Limb (tissue), 2 donors: ENCODE measurements around the gene DSC1.
A peak's percentile ranks its signal among the peaks of the same experiment; 100 is the strongest.

Experiments
- DNase-seq, 2 donors: peaks; one replicate each; pipeline ENCODE4 v3.0.0-alpha.2; 2016; ENCODE audit errors: extremely low spot score in 2 of 2

DSC1 gene

DNA sequence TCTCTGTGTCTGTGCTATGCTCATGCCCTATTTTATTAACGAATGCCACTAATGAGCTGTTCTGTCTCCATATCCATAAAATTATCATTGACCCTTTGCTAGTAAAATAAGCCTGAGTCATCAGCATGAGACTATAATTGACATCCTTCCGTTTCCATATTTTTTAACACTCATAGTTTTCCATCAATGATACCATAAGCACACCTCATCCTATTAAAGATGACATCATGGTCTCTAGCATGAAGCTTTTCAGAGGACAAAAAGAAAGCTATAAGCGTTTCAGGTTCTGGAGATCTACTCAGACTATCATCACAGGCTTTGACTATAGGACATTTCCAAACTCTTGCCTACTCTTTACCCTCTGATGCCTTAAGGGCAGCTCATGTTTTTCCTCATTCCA, 59.2 kb downstream of the DSC1 start:
- no peak for DNase-seq

DNA sequence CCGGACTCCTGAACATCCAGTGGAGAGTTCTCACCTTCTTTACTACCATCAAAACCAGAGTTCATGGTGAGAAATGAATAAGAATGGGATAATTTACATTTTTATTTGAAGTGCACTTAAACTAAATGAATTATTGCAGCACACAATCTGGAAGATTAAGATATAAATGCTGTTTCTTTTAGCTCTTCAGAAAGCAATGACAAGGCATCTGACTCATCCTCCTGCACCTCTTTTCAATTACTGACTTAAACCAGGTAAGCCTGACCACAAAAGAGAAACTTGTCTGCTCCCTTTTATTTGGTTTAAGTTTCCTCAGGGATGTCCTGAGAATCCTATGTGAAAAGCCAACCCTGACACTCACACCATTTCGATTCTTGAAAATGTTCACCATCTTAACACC, 59.7 kb downstream of the DSC1 start:
- no peak for DNase-seq

DNA sequence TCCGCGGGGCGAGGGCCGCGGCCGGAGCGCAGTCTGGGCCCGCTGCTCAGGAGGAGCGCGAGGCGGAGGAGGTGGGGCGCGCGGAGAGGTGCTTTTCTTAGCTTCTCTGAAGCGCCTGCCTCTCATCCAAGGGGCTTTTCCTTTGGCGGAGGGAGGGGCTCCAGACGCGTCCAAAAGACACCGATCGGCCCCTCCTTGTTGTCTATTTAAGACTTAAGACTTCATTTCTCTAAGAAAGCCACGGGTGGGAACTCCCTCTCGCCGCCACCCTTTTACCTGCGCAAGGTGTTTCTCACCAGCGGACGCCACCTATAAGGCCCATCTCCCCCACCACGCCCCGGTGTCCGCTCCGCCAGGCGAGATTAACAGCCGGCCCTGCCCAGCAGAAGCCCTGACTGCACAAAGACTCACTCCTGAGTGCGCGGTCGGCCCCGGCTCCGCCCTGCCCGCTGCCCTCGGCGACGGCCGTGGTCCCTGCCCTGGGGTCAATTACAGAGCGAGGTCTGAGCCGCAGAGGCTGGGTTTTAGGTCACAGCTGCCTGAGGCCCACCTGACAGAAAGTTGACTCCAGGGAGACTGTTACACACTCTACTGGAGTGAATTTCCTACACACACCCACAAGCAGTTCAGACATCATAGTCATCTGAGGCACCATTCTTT, 60.5 kb downstream of the DSC1 start, which contains the start of gene DSC2:
DSC2 (minus strand) TSS at position 397 of the 660 bp plus-strand sequence. CDS start 450 bp downstream, outside the sequence.
- peak in 1 of 2 donors; percentile 57 for DNase-seq

DNA sequence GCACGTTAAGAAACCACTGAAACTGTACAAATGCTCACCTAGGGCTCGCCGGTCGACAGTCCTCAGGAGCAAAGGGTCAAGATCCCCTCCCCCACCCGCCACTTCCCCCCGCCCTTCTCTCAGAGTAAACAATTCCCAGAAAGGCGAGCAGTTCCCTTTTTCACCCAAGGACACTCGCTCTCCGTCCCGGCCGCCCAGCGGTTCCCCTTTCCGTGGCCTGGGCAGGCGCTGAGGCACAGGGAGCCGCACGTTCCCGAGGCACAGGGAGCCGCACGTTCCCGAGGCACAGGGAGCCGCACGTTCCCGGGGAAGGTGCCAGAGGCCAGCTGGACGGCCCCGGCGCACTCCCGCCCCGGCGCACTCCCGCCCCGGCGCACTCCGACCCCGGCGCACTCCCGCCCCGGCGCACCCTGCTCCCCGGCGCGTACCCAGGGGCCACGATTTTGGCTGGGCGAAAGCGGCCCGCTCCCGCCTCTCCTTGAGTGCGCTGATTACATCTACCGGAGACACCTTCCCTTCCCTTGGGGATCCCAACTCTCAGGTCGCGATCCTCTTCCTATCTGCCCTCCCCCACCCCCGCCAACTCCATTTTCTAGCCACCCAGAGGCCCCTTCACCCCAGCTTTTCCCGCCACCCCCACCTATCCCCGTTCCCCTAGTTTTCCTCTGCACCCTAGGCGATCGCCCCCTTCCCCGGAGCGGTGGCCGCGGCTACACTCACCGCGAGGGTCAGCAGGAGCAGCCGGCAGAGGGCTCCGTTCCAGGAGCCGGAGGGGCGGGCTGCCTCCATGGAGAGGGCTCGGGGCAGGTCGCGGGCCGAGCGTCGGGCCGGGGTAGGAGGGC, 61.3 kb downstream of the DSC1 start:
- peak; percentile 21 to 66 for DNase-seq

DNA sequence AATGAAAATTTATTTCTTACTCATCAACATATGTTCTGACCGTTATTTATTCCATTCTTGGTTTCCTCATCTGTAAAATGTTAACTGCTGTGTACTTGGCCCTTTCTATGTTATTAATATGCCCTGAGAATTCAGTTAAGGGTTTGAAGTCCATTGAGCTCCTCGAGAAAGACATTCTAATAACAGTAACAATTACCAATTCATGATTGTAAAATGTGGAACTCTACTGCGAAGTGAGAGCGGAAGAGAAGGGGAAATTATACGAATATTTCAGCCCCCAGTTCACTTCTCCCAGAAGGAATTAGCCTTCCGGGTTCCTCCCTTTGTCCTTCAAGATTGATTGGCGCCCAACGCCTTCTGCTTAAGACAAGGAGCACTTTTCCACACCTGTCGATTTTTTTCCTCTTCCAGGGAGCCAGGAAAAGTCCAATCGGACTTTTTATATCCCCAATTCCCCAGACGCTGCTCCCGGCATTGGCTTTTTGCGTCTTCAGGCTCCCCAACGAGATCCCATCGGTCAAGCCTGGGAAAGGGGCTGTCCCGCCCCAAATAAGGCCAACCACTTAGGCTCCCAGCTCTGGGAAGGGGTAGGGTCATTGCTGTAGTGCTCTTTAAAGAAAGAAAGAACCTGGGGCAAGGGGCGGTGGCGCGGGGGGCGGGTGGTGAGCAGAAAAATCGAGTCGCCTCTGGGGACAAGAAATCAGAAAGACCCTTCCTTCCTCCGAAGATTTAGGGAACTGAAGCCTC, 62.0 kb downstream of the DSC1 start:
- no peak for DNase-seq

DNA sequence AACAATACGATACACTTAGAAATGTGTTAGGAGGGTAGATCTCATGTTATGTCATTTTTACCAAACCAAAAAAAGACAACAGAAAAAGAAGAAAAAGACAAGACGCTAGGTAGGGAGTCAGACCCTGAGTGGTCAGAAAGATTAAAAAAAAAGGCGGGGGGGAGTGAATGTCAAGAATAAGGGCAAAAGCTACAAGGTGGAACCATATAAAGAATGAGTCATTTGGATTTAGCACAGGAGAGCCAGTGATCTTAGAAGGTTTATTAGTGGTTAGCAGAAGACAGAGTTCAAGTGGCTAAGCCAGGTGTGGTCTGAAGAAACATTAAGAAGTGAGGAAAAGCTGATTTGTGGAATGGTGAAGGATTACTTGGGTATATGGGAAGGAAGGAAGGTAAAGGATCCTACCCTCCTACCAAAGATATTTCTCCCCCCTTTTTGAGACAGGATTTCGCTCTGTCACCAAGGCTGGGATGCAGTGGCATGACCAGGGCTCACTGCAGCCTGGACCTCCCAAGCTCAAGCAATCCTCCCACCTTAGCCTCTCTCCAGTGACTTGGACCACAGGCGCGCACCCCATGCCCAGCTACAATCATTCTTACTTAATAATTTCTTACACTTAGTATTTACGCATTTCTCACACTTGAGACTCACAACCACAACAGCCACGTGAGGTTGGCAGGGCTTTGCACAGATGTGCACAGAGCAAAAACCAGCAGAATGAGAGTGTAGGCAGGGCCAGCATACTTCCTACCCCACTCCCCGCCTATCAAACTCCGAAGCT, 63.0 kb downstream of the DSC1 start:
- no peak for DNase-seq

DNA sequence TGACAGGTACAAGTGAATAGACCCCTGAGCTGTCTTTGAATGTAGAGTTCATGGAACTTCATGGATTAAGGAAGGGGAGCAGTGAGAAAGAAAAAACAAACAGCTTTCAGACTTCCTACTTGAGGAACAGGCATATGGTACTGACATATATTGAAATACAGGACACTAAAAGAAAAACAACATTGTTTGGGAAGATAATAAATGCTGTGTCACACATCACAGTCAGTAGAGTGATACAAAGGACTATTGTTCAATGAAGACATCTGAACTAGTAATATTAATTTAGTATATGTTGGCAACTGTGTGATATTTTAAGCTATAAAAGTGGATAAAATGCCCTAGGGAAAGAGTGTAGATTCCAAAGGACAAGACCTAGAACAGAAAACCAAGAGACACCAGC, 63.8 kb downstream of the DSC1 start:
- no peak for DNase-seq

DNA sequence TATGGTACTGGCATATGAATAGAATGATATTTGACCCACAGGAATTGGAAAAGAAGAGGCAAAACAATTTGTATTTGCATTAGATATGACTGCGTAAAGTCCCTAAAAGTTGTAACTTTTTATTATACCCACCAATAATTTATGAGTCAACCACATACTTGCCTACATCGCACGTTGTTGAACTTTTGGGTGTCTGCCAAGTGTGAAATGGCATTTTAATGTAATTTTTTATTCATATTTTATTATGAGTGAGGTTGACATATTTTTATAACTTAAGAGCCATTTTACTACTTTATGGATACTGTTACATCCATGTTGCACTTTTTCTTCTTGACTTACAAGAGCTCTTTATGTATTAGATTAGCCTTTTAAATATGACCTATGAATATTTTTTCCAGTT, 65.0 kb downstream of the DSC1 start:
- DNase-seq: no peak

DNA sequence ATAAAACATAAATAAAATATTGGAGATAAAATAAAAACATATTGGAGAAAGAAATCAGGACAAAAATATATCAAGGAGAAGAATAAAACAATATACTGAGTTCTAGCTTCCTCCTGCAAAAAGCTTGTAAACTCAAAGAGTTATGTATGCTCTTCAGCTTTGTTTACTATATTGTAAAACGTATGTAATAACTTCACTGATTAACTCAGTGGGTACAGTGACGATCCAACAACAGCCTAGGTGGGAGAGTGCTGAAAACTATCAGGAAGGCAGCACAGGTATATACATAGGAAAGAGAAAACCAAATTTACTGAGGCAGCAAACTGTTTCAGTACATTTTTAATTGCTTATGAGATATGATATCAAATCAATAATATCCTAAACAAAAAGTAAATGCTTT, 68.8 kb downstream of the DSC1 start:
- no peak for DNase-seq

DNA sequence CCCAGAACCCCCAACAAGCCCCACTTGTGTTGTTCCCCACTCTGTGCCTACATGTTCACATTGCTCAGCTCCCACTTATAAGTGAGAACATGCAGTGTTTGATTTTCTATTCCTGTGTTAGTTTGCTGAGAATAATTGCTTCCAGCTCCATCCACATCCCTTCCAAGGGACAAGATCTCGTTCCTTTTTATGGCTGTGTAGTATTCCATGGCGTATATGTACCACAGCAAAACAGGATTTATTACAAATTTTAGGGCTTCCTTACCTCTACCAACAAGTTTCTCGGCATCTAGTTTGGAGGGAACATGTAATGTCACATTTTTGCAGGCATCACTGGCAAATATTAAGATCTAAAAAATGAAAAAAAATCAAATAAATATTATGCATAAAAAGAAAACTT, 69.4 kb downstream of the DSC1 start:
- DNase-seq: no peak

DNA sequence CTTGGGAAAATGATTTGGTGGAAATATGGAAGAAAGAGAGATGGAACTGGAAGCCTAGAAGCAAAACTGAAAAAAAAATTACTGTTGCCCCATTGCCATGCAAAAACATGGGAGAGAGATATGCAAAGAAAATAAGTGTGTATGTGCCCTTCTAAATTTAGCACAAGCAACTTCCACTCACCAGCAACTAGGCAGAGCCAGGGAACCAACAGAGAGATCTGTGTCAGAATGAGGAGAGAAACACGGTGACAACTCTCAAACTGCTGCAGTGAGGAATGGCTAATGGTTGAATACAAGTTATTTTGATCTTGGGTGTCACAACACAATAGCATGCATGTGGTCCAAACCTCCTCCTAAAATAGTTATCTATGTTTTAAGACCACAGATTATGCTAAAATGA, 71.3 kb downstream of the DSC1 start:
- DNase-seq: no peak

DNA sequence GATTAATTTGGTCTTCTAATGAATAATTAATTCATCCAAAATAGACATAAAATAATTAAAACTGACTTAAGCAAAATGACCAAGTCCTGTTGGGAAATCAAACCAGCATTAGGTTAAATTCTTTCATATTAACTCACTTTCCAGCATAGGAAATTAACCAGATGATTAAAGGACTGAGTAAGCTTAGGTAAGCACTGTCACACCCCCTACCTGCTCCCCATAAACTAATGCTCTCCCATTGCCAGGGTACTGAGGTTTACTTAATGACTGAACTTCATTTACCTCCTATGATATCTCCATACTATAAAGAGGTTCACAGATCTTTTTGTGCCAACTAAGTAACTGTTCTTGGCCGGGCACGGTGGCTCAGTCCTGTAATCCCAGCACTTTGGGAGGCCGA, 74.1 kb downstream of the DSC1 start:
- no peak for DNase-seq

DNA sequence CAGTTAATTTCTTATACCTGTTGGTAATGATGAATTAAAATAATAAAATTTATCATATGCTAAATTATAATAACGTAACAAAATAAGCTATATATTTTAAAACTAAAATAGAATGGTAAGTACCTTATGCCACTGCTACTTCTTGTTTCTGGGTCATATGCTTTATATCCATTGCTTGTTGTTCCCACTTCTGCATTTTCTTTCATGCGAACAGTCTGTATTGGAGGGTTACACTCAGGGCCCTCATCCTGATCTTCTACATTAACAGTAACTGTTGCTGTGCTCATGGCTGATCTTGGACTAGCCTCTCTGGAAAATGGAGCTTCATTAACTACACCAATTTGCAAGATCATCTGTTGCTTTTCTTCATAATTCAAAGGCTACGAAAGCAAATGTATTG, 82.7 kb downstream of the DSC1 start:
- DNase-seq: no peak
